GM19438 (cell line): ENCODE measurements around the gene PICALM.
"Not testable (repeated sequence)": the region's sequence is repeated elsewhere in the genome, so short reads cannot be mapped to it uniquely, and the experiment has no call there.

ENCODE experiments used
- ATAC-seq: cut with Tn5 transposase; IDR thresholded peaks from one replicate; pipeline ENCODE4 v1.9.1; 2021; ENCODE audit warnings: low read depth; ENCODE audit not compliant: unreplicated experiment

The PICALM gene

DNA sequence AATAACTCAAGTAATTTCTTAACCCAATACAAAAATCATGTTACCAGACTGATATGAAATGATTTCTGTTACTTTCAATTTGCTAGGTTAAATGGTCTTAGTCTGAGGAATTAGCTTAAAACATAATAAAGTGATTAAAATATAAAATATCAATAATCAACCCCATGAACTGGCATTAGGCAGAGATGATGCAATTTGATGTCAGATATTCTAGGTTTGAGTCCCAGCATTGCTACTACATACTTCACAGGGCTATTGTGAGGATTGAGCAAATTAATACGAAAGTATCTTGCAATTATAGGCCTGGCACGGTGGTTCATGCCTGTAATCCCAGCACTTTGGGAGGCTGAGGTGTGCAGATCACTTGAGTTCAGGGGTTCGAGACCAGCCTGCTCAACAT lies 66.5 kb downstream of the PICALM start:
- no peak for ATAC-seq

DNA sequence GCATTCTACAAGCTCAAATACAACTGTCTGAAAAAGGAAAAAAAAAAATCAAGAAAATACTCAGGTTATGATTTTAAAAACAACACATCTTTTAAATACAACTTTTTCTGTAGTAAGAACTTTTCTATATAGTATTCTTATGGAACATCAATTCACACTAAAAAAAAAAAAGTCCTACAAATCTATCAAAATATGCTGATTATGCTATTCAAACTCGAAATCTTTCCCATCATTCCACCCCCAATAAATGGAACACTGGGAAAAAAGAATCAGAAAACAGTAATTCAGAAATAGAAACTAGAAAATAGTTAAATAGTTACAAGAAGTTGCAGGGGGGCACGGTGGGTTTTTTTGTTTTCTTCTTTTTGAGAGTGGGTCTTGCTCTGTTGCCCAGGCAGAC lies 77.4 kb downstream of the PICALM start:
- no peak for ATAC-seq

DNA sequence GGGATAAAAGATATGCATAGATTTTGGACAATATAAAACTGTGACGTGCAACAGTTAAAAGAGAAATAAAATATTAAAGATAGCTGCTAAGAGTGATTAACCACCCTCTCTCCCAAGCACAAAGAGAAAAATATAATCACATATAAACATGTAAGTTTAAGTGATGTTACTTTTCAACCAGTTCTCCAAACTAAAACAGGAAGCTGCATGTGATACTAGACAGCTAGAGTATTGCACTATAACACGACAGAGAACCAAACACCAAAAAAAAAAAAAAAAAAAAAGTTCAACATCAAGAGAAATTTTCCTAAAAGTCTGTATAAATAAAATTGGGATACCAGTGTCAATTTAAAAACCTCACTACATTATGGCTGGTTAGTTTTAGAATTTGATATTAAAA lies 79.1 kb downstream of the PICALM start:
- no peak for ATAC-seq

DNA sequence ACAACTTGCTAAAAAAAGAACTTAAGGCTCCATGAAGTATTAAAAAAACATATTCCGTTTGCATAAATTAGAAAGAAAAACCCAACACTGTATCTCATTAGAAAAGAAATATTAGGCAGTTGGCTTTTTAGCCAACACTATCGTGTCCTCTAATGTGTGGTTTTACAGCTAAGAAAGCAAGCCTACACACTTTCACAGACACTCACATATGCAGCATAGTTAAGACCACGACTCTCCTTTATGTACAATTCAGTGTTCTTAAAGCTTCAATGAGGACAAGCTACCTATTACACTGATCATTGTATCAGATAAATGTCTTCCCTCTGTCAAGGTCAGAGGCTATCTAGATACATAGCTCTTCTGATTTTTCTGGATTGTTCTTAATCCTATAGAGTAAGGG lies 80.1 kb downstream of the PICALM start:
- no peak for ATAC-seq

- no peak for ATAC-seq
Observed at GRCh38 chr11:85977751-85978160, 91.1 kb downstream of the PICALM start.

- ATAC-seq = no peak
Observed at GRCh38 chr11:85976525-85976924, 92.4 kb downstream of the PICALM start.

DNA sequence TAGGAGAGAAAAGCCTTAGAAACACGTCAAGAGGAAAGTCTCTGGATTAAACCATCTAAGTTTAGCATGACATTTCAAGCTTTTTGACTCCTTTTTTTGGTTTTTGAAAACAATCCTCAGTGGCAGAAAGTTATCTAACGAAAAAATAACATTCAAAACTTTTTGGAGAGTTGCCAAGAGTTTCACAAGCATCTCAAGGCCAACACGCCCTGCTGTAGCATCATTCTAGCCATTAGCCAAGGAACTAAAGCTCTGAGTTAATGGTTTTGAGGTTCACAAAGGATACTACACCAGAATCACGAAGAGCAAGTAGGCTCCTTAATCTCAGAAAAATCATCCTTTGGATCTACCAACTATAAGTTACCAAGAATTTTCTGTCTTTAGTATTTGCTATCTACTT lies 94.8 kb downstream of the PICALM start:
- ATAC-seq = no peak

DNA sequence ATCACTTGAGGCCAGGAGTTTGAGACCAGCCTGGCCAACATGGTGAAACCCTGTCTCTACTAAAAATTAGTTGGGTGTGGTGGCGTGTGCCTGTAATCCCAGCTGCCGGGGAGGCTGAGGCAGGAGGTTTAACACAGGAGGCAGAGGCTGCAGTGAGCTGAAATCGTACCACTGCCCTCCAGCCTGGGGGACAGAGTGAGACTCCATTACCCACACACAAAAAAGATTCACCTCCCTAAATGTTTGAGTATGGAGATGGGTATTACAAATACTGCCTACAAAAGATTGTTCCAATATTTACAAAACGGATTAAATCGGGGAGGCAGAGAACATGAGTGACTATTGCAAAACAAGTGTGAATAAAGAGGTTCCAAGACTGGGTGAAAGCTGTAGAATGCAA lies 98.3 kb downstream of the PICALM start:
- no peak for ATAC-seq

GRCh38 chr11:85967457-85967856 lies 101.4 kb downstream of the PICALM start:
- no peak for ATAC-seq

DNA sequence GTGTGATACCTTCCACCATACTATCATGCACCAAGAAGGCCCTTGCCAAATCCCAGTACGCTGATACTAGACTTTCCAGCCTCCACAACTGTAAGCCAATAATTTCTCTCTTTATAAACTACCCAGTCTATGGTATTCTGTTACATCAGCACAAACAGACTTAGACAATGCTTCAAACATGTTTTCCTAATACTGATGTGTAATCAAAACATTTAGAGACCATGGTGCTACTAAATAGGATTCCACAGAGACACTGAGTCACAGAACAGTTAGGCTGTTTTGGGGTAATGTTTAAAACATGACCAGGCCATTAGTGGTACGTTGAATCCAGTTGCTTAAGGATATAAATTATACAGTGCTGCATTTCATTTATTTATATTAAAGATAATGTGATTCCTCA lies 103.7 kb downstream of the PICALM start:
- ATAC-seq = no peak

DNA sequence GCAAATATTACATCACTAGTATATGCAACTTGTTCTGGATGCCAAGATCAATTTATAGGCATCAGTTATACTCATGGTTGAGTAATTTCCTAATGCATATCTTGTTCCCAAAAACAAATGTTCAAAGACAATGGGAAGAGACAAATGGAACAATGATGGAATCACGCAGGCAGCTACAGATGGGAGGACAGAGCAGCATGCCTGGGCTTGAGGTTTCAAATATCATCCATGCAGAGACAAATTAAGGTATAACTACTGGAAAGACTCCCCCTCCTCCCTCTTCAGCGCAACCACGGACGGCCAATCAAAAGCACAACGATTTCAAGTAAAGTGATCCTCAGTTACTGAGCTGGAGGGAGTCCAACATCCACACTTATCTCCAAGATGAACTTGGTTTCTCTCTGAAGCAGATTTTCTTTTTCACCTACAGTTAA lies 106.9 kb downstream of the PICALM start:
- ATAC-seq = no peak

DNA sequence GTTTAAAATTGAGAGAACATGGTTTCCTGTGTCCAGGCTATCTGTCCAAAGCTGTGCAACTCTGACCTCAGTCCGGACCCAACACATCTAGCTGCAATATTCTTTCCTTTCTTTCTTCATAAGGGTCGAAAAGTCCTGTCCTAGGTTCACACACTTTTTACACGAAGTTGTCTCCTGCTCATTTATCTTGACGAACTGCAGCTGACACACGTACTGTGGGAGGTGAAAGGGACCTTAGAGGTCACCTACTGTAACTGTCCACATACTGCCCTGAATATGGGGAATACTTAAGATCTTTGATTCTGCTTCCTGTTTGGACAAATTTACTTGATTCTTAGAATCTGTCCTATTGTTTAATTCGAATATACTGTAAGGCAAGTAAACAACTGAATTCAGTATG lies 107.8 kb downstream of the PICALM start:
- no peak for ATAC-seq

DNA sequence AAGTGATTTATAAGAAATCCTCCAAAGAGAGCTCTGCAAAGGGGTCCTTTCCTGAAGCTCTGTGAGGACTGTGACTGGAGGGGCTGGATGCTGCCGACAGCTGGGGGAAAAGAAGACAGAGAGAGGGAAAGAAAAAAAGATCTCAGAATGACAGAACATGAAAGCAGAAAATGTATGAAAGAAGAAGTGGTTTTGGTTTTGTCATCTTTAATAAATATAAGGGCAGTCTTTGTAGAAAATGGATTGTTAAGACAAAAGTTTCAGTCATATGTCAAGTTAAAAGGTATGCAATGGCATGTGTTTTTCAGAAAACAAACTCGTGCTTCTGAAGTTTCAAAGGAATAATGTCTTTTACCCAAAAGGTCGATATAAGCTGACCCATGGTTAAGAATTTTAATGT lies 108.2 kb downstream of the PICALM start:
- no peak for ATAC-seq

DNA sequence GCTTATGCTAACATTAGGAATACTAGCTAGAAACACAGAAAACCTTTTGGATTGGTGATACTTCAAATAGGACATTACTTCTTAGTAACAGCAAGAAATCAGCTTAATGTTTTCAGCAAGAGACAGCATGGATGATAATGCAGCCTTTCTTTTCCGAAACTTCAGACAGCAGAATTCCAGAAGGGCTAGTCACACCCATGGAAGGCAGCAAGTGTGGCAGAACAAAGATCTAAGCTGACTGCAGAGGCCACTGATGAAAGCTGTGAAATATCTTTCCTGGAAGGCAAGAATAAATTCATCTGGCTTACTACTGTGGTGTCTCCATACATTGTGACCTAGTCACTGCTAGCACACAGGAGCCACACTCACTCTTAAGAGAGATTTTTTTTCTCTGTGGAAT lies 113.4 kb downstream of the PICALM start:
- no peak for ATAC-seq

- no peak for ATAC-seq
Observed at GRCh38 chr11:85953491-85954143, 115.3 kb downstream of the PICALM start.

DNA sequence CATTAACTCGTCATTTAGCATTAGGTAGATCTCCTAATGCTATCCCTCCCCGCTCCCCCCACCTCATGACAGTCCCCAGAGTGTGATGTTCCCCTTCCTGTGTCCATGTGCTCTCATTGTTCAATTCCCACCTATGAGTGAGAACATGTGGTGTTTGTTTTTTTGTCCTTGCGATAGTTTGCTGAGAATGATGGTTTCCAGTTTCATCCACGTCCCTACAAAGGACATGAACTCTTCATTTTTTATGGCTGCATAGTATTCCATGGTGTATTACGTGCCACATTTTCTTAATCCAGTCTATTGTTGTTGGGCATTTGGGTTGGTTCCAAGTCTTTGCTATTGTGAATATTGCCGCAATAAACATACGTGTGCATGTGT lies 116.8 kb downstream of the PICALM start:
- ATAC-seq = not testable (repeated sequence)

DNA sequence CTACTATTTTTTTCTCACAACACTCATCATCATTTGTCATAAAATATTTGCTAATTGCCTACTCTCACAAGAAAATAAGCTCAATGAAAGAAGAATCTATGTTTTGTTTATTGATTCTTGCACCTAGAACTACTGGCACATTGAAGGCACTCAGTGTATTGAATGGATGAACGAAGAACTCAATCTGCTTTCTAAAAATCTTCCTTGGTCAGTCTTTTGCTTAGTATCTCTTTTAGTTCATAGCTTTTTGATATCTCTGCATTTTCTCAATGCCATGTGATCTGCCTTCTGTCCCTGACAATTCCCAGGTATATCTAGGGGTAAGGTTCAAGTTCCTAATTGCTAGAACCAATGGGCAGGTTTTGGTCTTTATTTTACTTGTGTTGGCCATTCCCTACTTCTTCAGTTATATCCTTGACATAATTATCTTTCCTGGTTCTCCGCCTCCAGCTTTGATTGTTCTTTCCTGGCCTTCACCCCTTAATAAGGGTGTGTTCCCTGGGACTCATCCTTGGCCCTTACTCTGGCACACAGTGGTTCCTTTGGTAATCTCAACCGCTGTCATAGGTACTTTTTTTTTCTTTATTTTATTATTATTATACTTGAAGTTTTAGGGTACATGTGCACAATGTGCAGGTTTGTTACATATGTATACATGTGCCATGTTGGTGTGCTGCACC lies 117.3 kb downstream of the PICALM start:
- no peak for ATAC-seq

DNA sequence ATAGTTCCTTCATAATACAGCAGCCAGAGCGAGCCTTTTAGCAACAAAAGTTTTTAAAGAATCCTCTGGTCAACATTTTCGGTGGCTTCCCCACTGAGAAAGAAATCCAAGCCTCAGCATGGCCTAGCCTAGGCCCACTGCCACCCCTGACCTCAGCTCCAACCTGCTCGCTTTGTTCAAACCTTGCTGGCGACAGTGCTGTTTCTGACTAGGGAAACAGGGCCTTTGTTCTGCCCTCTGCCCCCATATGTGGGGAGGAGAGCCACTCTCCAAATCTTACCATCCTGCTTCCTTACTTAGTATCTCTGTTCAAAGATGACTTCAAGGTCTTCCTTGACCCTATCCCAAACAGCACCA lies 117.9 kb downstream of the PICALM start:
- ATAC-seq = no peak

- ATAC-seq = no peak
Observed at GRCh38 chr11:85950317-85951048, 118.4 kb downstream of the PICALM start.

- ATAC-seq = no peak
Observed at GRCh38 chr11:85949798-85950197, 119.1 kb downstream of the PICALM start.

DNA sequence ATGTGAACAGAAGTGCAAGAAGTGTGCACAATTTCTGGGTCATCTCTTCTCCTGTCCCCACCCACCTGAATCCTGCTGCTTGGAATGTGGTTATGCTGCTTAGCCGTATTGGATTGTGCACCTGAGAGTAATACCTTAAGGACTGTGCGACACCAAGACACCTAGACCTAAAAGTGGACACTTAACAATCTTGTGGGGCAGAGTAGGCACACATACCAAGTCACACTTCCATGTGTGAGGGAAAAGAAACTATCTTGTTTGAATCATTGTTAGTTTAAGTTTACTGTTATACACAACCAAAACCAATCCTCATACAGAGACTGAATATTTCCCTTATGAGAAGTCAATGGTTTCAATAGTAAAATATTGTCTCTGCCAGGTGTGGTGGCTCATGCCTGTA lies 120.0 kb downstream of the PICALM start:
- no peak for ATAC-seq
